ENCODE data around the gene YAE1.

DNA sequence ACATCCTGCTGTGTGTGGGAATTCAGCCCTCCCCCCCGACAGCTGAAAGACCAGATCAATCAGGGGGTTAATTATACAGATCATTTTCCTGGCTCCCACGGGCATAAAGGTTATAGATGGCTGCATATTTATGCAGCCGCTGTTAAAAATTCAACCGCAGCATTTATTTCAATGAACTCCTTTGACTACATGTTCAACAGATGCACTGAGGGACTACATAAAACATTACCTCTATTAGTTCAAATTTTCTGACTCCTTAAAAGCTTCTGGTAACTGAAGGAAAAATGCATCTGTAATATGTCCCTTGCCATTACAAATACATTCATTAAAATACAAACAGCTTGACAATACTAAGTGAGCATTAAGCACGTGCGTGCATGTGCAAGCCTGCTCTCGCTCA lies 49.7 kb upstream of the YAE1 start:
- TF ChIP-seq, protein P1, sequence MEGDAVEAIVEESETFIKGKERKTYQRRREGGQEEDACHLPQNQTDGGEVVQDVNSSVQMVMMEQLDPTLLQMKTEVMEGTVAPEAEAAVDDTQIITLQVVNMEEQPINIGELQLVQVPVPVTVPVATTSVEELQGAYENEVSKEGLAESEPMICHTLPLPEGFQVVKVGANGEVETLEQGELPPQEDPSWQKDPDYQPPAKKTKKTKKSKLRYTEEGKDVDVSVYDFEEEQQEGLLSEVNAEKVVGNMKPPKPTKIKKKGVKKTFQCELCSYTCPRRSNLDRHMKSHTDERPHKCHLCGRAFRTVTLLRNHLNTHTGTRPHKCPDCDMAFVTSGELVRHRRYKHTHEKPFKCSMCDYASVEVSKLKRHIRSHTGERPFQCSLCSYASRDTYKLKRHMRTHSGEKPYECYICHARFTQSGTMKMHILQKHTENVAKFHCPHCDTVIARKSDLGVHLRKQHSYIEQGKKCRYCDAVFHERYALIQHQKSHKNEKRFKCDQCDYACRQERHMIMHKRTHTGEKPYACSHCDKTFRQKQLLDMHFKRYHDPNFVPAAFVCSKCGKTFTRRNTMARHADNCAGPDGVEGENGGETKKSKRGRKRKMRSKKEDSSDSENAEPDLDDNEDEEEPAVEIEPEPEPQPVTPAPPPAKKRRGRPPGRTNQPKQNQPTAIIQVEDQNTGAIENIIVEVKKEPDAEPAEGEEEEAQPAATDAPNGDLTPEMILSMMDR (conservative IDR thresholded peaks at IDR 0.05; ENCODE audit: low read depth in 2 of 2), result no peak
- no peak for TF ChIP-seq EZH2 (IDR thresholded peaks at IDR 0.05; ENCODE audit: low read depth, unreplicated experiment)
- TF ChIP-seq, protein P2, sequence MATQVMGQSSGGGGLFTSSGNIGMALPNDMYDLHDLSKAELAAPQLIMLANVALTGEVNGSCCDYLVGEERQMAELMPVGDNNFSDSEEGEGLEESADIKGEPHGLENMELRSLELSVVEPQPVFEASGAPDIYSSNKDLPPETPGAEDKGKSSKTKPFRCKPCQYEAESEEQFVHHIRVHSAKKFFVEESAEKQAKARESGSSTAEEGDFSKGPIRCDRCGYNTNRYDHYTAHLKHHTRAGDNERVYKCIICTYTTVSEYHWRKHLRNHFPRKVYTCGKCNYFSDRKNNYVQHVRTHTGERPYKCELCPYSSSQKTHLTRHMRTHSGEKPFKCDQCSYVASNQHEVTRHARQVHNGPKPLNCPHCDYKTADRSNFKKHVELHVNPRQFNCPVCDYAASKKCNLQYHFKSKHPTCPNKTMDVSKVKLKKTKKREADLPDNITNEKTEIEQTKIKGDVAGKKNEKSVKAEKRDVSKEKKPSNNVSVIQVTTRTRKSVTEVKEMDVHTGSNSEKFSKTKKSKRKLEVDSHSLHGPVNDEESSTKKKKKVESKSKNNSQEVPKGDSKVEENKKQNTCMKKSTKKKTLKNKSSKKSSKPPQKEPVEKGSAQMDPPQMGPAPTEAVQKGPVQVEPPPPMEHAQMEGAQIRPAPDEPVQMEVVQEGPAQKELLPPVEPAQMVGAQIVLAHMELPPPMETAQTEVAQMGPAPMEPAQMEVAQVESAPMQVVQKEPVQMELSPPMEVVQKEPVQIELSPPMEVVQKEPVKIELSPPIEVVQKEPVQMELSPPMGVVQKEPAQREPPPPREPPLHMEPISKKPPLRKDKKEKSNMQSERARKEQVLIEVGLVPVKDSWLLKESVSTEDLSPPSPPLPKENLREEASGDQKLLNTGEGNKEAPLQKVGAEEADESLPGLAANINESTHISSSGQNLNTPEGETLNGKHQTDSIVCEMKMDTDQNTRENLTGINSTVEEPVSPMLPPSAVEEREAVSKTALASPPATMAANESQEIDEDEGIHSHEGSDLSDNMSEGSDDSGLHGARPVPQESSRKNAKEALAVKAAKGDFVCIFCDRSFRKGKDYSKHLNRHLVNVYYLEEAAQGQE (IDR thresholded peaks at IDR 0.05; ENCODE audit: unreplicated experiment), result no peak
- no peak for TF ChIP-seq EZH2phosphoT487 (IDR thresholded peaks at IDR 0.05; ENCODE audit: unreplicated experiment)
- TF ChIP-seq POLR2AphosphoS5 (IDR thresholded peaks at IDR 0.05; ENCODE audit: low read depth), result no peak
- no peak for TF ChIP-seq JUNB (IDR thresholded peaks at IDR 0.05; ENCODE audit: unreplicated experiment)

Data from GM23338 (cell line).